Urothelium cell line (cell line): Measurements from ENCODE around the gene DPM2.
A peak's percentile ranks its signal among the peaks of the same experiment; 100 is the strongest.

ENCODE experiments used
- DNase-seq: peaks from one replicate; pipeline ENCODE4 v3.0.0; 2011; ENCODE audit warnings: low spot score, mixed read lengths
- FAIRE-seq: peaks from 2 replicates; lab custom pipeline; 2011; peaks lifted over from hg19 to GRCh38; lab: Jason Lieb, UNC

The DPM2 gene

DNA sequence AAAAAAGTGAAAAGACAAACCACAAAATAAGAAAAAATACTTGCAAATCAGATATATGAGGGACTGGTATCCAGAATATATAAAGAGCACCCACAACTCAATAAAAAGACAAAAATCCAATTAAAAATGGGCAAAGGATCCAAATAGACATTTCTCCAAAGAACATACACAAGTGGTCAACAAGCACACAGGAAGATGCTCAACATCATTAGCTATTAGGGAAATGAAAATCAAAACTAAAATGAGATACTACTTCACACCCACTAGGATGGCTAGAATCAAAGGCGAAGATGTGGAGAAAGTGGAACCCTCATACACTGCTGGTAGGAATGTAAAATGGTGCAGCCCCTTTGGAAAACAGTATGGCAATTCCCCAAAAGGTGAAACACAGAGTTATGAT is 21.1 kb upstream of the DPM2 start:
- DNase-seq (no peak), FAIRE-seq (no peak)

DNA sequence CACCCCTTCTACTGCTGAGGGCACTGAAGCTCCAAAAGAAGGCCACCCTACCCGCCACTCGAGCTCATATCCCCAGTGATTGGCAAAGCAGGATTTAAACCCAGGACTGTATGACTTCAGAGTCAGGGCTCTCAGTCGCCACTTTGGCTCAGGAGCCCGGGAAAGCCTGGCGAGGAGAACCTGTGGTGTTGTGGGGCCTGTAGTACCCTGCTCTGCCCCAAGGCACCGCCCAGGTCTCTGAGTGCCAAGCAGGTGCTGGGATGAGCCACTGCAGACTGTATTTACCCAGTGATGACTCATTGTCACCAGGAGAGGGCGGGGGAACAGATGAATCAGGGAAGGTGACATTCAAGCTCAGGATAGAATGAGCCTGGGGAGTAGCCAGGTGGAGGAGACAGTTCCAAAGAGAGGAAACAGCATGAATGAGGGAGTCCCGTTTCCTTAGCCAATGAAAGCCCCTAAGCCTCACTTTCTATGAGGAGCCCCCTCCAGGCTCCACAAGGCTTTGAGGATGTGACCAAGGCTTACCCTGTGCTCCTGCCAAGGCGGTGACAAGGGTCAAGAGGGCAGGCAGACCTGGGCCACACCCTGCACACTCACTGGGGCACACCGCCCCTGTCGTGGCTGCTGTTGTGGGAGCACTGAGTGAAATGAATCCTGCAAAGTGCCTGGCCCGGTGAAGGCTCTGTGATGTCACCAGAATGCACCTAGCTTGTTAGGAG is 17.8 kb upstream of the DPM2 start:
- FAIRE-seq, result no peak
- DNase-seq, result peak; percentile 95

DNA sequence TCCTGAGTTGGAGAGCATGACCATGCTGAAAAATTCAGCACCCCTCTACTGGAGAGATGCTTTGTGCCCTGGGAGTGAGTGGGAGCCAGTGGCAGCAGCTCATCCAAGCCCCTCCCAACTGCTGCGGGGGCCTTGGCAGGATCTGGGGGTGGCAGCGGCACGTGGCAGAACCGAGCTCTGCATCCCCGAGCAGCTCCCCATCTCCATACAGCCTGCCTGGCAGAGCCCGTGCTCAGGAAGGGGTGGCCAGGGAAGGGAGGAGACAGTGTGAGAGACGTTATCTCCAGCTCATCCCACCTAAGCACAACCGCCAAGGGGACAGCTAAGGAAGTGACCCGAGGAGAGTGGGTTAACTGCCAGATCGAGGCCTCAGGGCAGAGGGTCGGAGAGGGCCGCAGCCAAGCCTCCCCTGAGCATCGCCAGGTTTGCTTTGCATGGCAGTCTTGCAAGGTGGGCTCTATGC is 17.2 kb upstream of the DPM2 start:
- FAIRE-seq, result no peak
- DNase-seq, result no peak

DNA sequence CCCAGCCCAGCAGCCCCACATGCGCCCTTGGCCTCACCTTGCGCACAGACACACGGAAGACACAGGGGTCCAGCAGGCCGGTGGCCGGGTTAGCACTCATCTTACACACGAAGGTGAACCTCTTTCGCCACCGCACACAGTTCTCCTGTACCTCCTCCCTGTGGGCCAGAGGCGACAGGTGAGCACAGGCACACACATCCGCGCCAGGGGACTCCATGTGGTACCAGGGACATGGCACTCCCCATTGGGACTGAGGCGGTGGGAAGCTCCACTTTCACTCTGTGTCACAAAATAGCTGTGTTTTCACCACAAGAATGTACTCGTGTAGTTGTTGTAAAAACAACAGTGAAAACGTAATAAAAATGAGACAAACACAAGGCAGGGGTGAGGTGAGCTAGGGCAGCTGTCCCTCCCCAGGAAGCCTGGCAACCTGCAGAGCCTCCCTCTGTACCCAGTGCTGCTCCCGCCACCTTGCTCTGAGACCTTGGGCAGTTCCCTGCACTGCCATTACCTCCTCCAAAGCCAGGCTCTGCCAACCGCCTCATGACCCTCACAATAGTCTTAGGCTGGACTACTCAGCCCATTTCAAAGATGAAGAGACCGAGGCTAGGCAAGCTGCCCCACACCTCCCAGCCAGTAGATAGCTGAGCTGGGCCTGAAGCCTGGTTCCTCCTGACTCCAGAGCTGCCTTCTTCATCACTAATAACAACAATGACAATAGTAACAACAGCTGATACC is 16.3 kb upstream of the DPM2 start:
- FAIRE-seq (no peak), DNase-seq (no peak)

- FAIRE-seq, result no peak
- no peak for DNase-seq
These were observed 15.5 kb upstream of the DPM2 start for GRCh38 chr9:127953154-127953553.

DNA sequence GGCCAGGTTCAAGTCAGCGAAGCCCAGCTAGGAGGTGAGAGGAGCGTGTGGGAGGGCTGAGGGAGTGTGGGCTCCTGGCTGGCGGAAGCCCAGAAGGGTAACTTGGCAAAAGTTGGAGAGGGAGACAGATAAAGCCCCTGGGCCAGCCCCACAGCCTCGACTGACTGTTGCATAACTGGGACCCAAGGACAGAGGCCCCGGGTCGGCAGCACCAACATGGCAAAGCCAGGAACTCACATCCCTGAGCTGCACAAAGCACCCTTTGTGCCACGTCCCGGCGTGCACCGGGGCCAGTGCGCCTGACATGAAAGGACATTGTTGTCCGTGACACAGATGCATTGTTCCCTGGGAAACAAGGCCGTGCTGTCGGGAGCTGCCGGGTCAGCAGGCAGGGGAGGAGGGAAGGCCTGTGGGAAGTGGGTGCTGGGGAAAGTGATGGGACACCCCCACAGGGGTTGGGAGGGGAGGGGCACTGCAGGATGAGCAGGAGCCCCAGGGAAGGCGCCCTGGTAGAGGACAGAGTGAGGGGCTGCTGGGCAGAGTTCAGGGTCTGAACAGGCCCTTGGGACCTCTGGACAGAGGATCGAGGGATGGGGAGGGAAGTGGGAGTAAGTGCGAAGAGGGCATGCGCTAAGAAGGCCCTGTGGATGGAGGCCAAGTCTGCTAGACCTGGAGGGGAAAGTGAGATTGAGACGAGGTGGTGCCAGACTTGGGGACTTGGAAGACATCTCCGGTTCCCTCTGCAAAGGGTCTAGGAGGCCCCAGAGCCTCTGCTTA is 13.0 kb upstream of the DPM2 start:
- DNase-seq (peak; percentile 47), FAIRE-seq (no peak)

- FAIRE-seq (no peak), DNase-seq (no peak)
These were observed 12.3 kb upstream of the DPM2 start for GRCh38 chr9:127949827-127950512.

DNA sequence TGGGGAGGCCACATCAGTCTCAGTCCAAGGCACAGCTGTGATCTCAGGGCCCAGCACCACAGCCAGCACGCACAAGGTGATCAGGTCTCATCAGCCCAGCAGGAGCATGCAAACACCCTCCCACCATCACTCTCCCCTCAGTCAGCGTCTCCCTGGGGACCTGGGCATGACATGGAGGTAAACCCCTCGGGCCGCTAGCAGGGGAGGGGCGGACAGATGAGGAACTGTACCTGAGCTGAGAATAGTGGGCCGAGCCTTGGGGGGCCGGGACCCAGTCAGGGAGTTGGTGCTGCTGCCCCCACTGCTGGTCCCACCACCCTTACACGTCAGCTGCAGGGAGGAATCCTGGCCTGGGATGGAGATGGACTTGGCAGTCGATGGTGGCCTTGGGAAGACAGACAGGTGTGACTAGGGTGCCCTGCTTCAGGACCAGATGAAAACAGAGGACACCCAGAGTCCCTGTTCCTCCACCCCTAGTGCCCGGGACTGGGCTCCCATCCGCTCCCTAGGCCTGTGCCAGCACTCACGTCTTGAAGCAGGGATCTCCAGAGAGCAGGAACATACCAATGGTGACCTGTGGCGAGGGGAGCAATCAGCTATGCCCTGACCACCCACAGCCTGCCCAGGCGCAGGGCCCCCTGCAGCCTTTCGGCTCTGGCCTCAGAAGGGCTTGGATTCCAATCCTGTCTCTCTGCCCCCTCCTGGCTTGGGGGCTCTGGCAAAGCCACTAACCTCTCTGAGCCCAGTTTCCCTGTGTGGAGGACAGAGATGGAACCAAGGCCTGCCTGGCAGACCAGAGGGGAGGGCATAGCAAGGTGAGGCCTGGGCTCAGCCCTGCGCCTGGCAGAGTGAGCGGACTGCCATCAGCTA is 10.4 kb upstream of the DPM2 start:
- no peak for DNase-seq
- FAIRE-seq, result no peak

- DNase-seq (no peak), FAIRE-seq (no peak)
These were observed 9.1 kb upstream of the DPM2 start for GRCh38 chr9:127946728-127947127.

- FAIRE-seq (no peak), DNase-seq (no peak)
These were observed 8.3 kb upstream of the DPM2 start for GRCh38 chr9:127945942-127946341.

DNA sequence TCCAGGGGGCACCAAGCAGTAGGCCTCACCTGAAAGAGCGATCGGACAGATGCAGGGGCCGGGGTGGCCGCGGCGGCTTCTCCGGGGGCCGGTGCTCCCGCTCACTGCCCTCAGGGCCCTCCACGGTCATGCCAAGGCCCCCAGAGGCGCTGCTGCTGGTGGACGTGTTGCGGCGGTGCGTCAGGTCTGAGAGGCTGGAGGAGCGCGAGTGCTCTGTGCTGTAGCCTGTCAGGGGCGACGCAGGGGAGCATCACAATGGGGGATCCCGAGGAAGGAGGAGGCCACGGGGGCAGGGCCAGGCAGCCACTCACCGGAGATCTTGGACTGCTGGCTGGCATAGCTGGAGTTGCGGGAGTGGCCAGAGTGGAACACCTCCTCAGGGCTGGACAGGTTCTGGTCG is 7.7 kb upstream of the DPM2 start:
- no peak for FAIRE-seq
- no peak for DNase-seq

DNA sequence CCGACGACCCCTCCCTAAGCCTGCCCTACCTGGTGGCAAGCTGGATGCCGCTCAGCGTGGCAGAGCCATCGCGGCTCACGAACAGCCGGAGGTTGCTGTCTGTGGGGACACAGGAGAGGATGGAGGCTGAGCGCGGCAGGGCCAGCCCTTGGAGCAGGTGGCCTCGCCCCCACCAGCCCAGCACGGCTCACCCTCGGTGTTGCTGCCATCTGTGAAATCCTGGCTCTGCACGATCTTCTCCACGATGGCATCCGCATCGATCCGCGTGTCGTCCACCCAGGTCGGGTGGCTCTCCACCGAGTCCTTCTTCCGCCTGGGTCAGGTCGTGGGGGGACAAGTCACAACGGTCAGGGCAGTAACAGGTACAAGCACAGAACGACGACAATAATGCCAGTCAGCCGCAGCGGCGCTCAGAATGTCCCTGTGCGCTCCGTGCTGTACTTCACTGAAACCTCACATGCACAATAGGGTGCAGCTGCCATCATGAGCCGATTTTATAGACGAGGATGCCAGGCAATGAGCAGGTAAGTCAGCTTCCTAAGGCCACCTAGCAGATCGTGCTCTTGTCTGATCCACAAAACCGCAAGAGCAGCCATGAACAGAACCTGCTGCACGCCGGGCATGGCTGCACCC is 7.0 kb upstream of the DPM2 start:
- no peak for DNase-seq
- no peak for FAIRE-seq

- DNase-seq (peak; percentile 74), FAIRE-seq (no peak)
These were observed 6.1 kb upstream of the DPM2 start for GRCh38 chr9:127943731-127944144.

GRCh38 chr9:127943011-127943662 is 5.5 kb upstream of the DPM2 start:
- FAIRE-seq (no peak), DNase-seq (no peak)

DNA sequence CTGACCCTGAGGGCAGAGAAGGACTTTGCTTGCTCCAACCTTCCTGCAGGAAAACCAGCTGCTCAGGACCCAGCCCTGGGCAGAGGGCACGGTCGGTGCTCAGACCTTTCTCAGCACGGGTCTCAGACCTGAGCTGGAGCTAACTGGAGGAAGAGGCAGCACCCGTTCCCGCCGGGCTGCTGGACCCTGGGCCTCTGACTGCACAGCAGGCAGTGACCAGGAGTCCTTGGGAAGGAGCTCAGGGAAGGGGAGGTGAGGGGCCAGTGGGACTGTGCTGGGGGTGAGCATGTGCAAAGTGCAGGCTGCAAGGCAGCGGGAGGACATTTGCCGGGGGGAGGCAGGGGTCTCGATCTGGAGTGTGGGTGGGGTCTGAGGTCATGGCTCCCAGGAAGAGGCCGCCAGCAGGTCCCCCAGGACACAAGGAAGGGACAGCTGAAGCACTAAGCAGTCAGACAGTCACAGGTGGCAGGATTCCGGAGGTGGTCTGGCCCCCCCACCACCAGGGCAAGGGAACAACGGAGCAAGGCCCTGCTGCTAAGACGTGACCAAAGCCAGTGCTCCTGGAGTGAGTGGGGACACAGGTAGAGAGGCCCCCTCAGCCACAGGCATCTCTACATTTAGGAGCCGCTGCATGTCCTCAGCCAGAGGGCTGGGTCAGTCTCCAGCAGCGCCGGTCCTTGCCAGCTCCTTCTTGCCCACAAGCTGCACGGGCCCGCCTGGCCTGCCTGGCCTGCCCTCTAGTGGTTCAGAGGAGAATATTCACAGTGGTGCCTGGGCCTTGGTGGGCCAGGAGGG is 4.8 kb upstream of the DPM2 start:
- no peak for FAIRE-seq
- DNase-seq, result peak; percentile 65

- FAIRE-seq, result no peak
- DNase-seq, result no peak
These were observed 4.2 kb upstream of the DPM2 start for GRCh38 chr9:127941961-127942215.

DNA sequence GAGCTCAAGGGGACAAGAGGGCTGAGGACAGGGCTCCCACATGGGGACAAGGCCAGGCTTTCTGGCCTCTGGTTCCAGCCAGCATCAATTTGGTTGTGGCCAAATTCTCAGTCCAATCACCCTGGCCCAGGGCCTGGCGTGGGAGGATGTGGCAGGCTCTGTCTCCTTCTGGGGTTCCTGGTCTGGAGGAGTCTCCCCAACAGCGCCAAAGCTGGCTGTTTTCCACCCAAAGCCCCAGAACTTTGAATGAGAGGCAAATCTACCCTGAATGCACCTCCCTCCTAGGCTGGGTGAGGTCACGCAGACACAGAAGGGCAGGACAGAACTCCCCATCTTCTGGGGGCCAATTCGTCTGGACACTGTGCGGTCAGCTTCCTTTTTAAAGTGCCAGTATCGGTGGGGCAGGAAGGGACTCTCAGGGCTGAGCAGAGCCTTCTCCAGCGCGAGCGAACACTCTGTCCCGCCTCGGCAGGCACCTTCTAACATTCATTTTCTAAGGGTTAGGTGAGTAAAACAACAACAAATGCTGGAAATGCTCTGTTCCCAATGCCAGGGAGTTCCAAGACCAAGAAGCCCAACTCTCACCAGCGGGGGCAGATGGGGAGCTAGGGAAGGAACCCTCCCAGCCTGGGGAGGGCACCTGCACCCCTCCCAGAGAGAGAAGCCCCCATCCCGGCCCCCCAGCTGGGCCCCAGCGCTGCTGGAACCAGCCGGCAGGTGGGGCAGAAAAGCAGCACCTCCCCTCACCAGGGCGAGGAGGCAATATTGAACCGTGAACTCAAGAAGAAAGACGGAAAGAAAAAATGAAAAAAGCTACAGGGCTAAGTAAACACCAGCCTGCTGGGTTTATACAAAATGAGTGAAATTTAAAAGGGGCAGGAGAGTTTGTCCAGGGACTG is 3.7 kb upstream of the DPM2 start:
- FAIRE-seq, result no peak

GRCh38 chr9:127940593-127940992 is 2.9 kb upstream of the DPM2 start:
- DNase-seq (no peak), FAIRE-seq (no peak)

More for the DNA sequence above, 3.7 kb upstream of the DPM2 start:
- DNase-seq, result no peak
